ENCODE data around the gene MEIOB. TPM values are rescaled to one million over a fixed set of nuclear protein-coding genes. Genes with fewer than 3 reads are reported as not detected.
"Not testable (repeated sequence)": the region's sequence is repeated elsewhere in the genome, so short reads cannot be mapped to it uniquely, and the experiment has no call there.

MEIOB gene
- total and polyA plus RNA-seq, 4 donors = 0.21 to 0.28 TPM; not detected in 2

DNA sequence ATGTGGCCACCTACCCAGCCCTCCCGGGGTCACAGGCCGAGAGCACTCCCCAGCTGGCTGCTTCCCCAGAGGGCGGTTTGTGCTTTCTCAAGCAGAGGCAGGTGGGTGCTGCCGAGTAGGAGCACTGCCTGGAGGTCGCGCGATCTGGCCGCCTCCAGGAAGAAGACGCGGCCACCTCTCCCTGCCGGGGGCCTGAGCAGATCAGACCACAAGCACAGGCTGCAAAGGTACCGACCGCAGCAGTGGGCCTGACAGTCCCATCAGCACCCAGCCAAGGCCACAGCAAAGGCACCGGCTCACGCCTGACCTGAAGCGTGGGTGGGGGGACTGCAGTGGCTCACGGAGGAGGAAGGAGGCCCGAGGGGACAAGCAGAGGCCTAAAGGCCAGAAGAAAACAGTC lies 63.3 kb downstream of the MEIOB start:
- Histone ChIP-seq H3K27ac (ENCODE audit: low read depth in 1 of 2, low read length in 1 of 2) (no peak overlapping the region), H3K9ac (ENCODE audit: insufficient read depth in 1 of 2, low read length in 2 of 2) (no peak overlapping the region), H3K4me3 (no peak overlapping the region), H3K27me3 (ENCODE audit: control insufficient read depth in 3 of 3, insufficient read depth in 3 of 3, low read length in 2 of 3) (no peaks in the 10 kb centered on the region), H3K9me3 (ENCODE audit: control insufficient read depth in 4 of 4, insufficient read depth in 3 of 4, low read length in 3 of 4) (no peaks in the 10 kb centered on the region), H3K36me3 (ENCODE audit: control insufficient read depth in 4 of 4, insufficient read depth in 4 of 4, low read length in 4 of 4) (peaks cover 0 to 29% (median 6%) of the 10 kb centered on the region in 4 donors), H3K4me1 (ENCODE audit: control insufficient read depth in 5 of 5, insufficient read depth in 5 of 5, low read length in 5 of 5) (peaks cover 0 to 13% (median 0%) of the 10 kb centered on the region in 5 donors)
- 81% methylated on average over 18 of the region's 18 CpGs for WGBS, 2 donors
- ATAC-seq (ENCODE audit: insufficient read depth, low FRiP score) = no peak
- TF ChIP-seq, protein P1, sequence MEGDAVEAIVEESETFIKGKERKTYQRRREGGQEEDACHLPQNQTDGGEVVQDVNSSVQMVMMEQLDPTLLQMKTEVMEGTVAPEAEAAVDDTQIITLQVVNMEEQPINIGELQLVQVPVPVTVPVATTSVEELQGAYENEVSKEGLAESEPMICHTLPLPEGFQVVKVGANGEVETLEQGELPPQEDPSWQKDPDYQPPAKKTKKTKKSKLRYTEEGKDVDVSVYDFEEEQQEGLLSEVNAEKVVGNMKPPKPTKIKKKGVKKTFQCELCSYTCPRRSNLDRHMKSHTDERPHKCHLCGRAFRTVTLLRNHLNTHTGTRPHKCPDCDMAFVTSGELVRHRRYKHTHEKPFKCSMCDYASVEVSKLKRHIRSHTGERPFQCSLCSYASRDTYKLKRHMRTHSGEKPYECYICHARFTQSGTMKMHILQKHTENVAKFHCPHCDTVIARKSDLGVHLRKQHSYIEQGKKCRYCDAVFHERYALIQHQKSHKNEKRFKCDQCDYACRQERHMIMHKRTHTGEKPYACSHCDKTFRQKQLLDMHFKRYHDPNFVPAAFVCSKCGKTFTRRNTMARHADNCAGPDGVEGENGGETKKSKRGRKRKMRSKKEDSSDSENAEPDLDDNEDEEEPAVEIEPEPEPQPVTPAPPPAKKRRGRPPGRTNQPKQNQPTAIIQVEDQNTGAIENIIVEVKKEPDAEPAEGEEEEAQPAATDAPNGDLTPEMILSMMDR (IDR thresholded peaks at IDR 0.05; ENCODE audit: control extremely low read depth, extremely low read depth) = no peak
- DNase-seq = no peak

DNA sequence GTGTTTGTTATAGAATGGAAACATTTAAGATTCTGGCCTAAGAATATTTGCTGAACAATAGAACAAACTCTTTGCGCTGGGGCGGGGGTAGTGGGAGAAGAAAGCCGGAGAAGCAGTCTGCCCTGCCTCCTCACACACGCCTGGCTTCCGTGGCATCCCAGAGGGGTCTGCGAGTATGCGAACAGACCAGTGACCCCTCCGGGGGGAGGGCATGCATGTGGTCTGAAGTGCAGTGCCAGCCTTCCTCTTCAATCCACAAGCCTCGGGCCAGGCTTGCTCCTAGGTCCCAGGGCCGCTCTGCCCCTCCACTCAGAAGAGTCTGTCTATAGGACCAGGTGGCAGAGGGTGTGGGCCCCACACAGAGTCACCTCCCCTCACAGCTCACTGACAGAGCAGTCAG lies 64.3 kb downstream of the MEIOB start:
- H3K9me3 ChIP-seq (ENCODE audit: control insufficient read depth in 4 of 4, insufficient read depth in 3 of 4, low read length in 3 of 4) = no peaks in the 10 kb centered on the region
- no peak overlapping the region for H3K9ac ChIP-seq (ENCODE audit: insufficient read depth in 1 of 2, low read length in 2 of 2)
- WGBS, 2 donors = 86 to 88% methylated on average over 10 of the region's 10 CpGs
- H3K4me1 ChIP-seq (ENCODE audit: control insufficient read depth in 5 of 5, insufficient read depth in 5 of 5, low read length in 5 of 5) = peaks cover 0 to 4% (median 0%) of the 10 kb centered on the region in 5 donors
- ATAC-seq (ENCODE audit: insufficient read depth, low FRiP score) = no peak
- H3K36me3 ChIP-seq (ENCODE audit: control insufficient read depth in 4 of 4, insufficient read depth in 4 of 4, low read length in 4 of 4) = peaks cover 0 to 29% (median 6%) of the 10 kb centered on the region in 4 donors
- no peak overlapping the region for H3K27ac ChIP-seq (ENCODE audit: low read depth in 1 of 2, low read length in 1 of 2)
- TF ChIP-seq, protein P1 (IDR thresholded peaks at IDR 0.05; ENCODE audit: control extremely low read depth, extremely low read depth) = no peak
- no peaks in the 10 kb centered on the region for H3K27me3 ChIP-seq (ENCODE audit: control insufficient read depth in 3 of 3, insufficient read depth in 3 of 3, low read length in 2 of 3)
- no peak for DNase-seq
- H3K4me3 ChIP-seq = no peak overlapping the region

DNA sequence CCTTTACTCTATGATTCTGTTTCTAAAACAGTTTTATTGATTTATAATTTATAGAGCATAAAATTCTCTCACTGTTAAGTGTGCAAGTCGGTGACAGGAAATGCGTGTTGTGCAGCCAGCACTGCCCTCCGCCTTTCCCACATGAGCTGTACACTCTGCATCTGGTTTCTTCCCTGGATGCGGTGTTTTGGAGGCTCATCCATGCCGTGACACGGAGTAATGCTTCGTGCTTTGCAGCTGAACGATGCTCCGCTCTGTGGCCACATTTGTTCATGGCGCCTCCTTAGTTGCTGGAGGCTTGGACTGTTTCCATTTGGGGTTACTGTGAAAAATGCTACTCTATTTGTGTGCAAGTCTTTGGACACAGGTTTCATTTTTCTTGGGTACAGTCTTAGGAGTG lies 71.3 kb downstream of the MEIOB start:
- DNase-seq = no peak
- H3K27ac ChIP-seq (ENCODE audit: low read depth in 1 of 2, low read length in 1 of 2) = no peak overlapping the region
- no peak overlapping the region for H3K9ac ChIP-seq (ENCODE audit: insufficient read depth in 1 of 2, low read length in 2 of 2)
- no peaks in the 10 kb centered on the region for H3K4me1 ChIP-seq (ENCODE audit: control insufficient read depth in 5 of 5, insufficient read depth in 5 of 5, low read length in 5 of 5)
- peaks cover 0 to 3% (median 1%) of the 10 kb centered on the region in 4 donors for H3K36me3 ChIP-seq (ENCODE audit: control insufficient read depth in 4 of 4, insufficient read depth in 4 of 4, low read length in 4 of 4)
- no peaks in the 10 kb centered on the region for H3K27me3 ChIP-seq (ENCODE audit: control insufficient read depth in 3 of 3, insufficient read depth in 3 of 3, low read length in 2 of 3)
- ATAC-seq (ENCODE audit: insufficient read depth, low FRiP score) = no peak
- peaks cover 0 to 6% (median 1%) of the 10 kb centered on the region in 4 donors for H3K9me3 ChIP-seq (ENCODE audit: control insufficient read depth in 4 of 4, insufficient read depth in 3 of 4, low read length in 3 of 4)
- TF ChIP-seq, protein P1 (IDR thresholded peaks at IDR 0.05; ENCODE audit: control extremely low read depth, extremely low read depth) = no peak
- no peak overlapping the region for H3K4me3 ChIP-seq
- WGBS, 2 donors = 81 to 85% methylated on average over 10 of the region's 10 CpGs

DNA sequence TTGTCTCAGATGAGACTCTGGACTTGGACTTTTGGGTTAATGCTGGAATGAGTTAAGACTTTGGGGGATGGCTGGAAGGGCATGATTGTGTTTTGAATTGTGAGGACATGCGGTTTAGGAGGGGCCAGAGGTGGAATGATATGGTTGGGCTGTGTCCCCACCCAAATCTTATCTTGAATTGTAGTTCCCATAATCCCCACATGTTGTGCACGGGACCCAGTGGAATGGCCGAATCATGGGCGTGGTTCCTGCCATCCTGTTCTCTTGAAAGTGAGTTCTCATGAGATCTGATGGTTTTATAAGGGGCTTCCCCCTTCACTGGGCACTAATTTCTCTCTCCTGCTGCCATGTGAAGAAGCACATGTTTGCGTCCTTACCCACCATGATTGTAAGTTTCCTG lies 72.7 kb downstream of the MEIOB start:
- H3K9me3 ChIP-seq (ENCODE audit: control insufficient read depth in 4 of 4, insufficient read depth in 3 of 4, low read length in 3 of 4); H3K27me3 ChIP-seq (ENCODE audit: control insufficient read depth in 3 of 3, insufficient read depth in 3 of 3, low read length in 2 of 3); DNase-seq; H3K9ac ChIP-seq (ENCODE audit: insufficient read depth in 1 of 2, low read length in 2 of 2); H3K36me3 ChIP-seq (ENCODE audit: control insufficient read depth in 4 of 4, insufficient read depth in 4 of 4, low read length in 4 of 4); H3K27ac ChIP-seq (ENCODE audit: low read depth in 1 of 2, low read length in 1 of 2); ATAC-seq (ENCODE audit: insufficient read depth, low FRiP score); H3K4me3 ChIP-seq: not testable (repeated sequence)
- peaks cover 0 to 12% (median 0%) of the 10 kb centered on the region in 5 donors for H3K4me1 ChIP-seq (ENCODE audit: control insufficient read depth in 5 of 5, insufficient read depth in 5 of 5, low read length in 5 of 5)
- 70 to 82% methylated on average over 5 of the region's 5 CpGs for WGBS, 2 donors

Data from lung (tissue), 12 donors.